WTC11 (cell line): ENCODE measurements around the gene LIPH. TPM values are rescaled to one million over a fixed set of nuclear protein-coding genes. Genes with fewer than 3 reads are reported as not detected.

Experiments used
- ATAC-seq: fragments of 200-7000 bp; cut with Tn5 transposase; 2 replicates; pipeline ENCODE4 v1.10.0; 2021; ENCODE audit warnings: mild to moderate bottlenecking, moderate library complexity
- CTCF ChIA-PET: fragments of 300-600 bp; sonication (Branson Sonifier 250); formaldehyde crosslinking; loops from one replicate; lab custom pipeline; 2021; ENCODE audit warnings: antibody characterized with exemption; lab: Charles Lee
- POLR2A ChIA-PET: fragments of 350-600 bp; sonication (Branson Sonifier 250); formaldehyde crosslinking; loops from one replicate; lab custom pipeline; 2021; ENCODE audit warnings: antibody characterized with exemption; lab: Charles Lee
- DNase-seq: peaks from one replicate; pipeline ENCODE4 v3.0.0; 2021; ENCODE audit warnings: low spot score
- H3K27ac Mint-ChIP-seq: 2 replicates; pipeline ENCODE4 v1.8.0; 2021; ENCODE audit warnings: mixed read lengths
- H3K27me3 Mint-ChIP-seq: 2 replicates; pipeline ENCODE4 v1.8.0; 2021; ENCODE audit warnings: low read depth, mild to moderate bottlenecking, moderate library complexity, mixed read lengths
- H3K36me3 Mint-ChIP-seq: 2 replicates; pipeline ENCODE4 v1.8.0; 2021; ENCODE audit warnings: mixed read lengths
- H3K4me1 Mint-ChIP-seq: 2 replicates; pipeline ENCODE4 v1.8.0; 2022; ENCODE audit warnings: mixed read lengths
- H3K4me3 Mint-ChIP-seq: 2 replicates; pipeline ENCODE4 v1.8.0; 2021; ENCODE audit warnings: mild to moderate bottlenecking, moderate library complexity, mixed read lengths
- H3K9me3 Mint-ChIP-seq: 2 replicates; pipeline ENCODE4 v1.8.0; 2021; ENCODE audit warnings: mixed read lengths
- CREM ChIP-seq: sonication (generic); formaldehyde crosslinking; IDR thresholded peaks from 2 replicates; pipeline ENCODE4 v1.8.1; 2022; ENCODE audit warnings: mild to moderate bottlenecking, missing genetic modification reagents, moderate library complexity
- ELF4 ChIP-seq: sonication (generic); formaldehyde crosslinking; IDR thresholded peaks from 2 replicates; pipeline ENCODE4 v1.8.1; 2022; ENCODE audit warnings: low read depth, mild to moderate bottlenecking, moderate library complexity, missing genetic modification reagents
- EMX1 ChIP-seq: fragments of 250-450 bp; sonication (Bioruptor Pico); IDR thresholded peaks from 2 replicates; pipeline ENCODE4 v1.8.0; 2021; ENCODE audit warnings: mild to moderate bottlenecking
- FOXK1 ChIP-seq: sonication (generic); formaldehyde crosslinking; IDR thresholded peaks from 2 replicates; pipeline ENCODE4 v1.8.0; 2022; ENCODE audit warnings: mild to moderate bottlenecking, moderate library complexity, missing genetic modification reagents
- FOXP1 ChIP-seq: sonication (generic); formaldehyde crosslinking; IDR thresholded peaks from 2 replicates; pipeline ENCODE4 v1.8.0; 2022; ENCODE audit warnings: missing genetic modification reagents, mild to moderate bottlenecking, moderate library complexity, borderline replicate concordance
- GTF2I ChIP-seq: fragments of 250-450 bp; sonication (Bioruptor Pico); conservative IDR thresholded peaks from 2 replicates; pipeline ENCODE4 v1.4.0; 2021; ENCODE audit warnings: mild to moderate bottlenecking
- IRF2 ChIP-seq: sonication (generic); formaldehyde crosslinking; IDR thresholded peaks from 2 replicates; pipeline ENCODE4 v1.8.0; 2022; ENCODE audit warnings: low read depth, missing genetic modification reagents, borderline replicate concordance
- JUN ChIP-seq: sonication (generic); formaldehyde crosslinking; IDR thresholded peaks from 2 replicates; pipeline ENCODE4 v1.8.0; 2023; ENCODE audit warnings: mild to moderate bottlenecking, missing genetic modification reagents
- NFYB ChIP-seq: sonication (generic); formaldehyde crosslinking; conservative IDR thresholded peaks from 2 replicates; pipeline ENCODE4 v1.8.0; 2022; ENCODE audit warnings: low read depth, missing genetic modification reagents
- PRRX2 ChIP-seq: fragments of 250-450 bp; sonication (Bioruptor Pico); IDR thresholded peaks from 2 replicates; pipeline ENCODE4 v1.8.0; 2021; ENCODE audit warnings: mild to moderate bottlenecking
- SP1 ChIP-seq: sonication (generic); formaldehyde crosslinking; conservative IDR thresholded peaks from 2 replicates; pipeline ENCODE4 v1.8.1; 2022; ENCODE audit warnings: missing genetic modification reagents
- ZBTB21 ChIP-seq: sonication (generic); formaldehyde crosslinking; IDR thresholded peaks from 2 replicates; pipeline ENCODE4 v1.8.1; 2023; ENCODE audit warnings: mild to moderate bottlenecking, missing genetic modification reagents, borderline replicate concordance
- ZNF121 ChIP-seq: sonication (generic); formaldehyde crosslinking; IDR thresholded peaks from 2 replicates; pipeline ENCODE4 v1.8.0; 2023; ENCODE audit warnings: missing genetic modification reagents
- ZNF219 ChIP-seq: sonication (generic); formaldehyde crosslinking; IDR thresholded peaks from 2 replicates; pipeline ENCODE4 v1.8.0; 2023; ENCODE audit warnings: missing genetic modification reagents, mild to moderate bottlenecking, borderline replicate concordance
- ZNF317 ChIP-seq: sonication (generic); formaldehyde crosslinking; IDR thresholded peaks from 2 replicates; pipeline ENCODE4 v1.8.1; 2023; ENCODE audit warnings: low read depth, mild to moderate bottlenecking, moderate library complexity, missing genetic modification reagents, borderline replicate concordance
- ZNF416 ChIP-seq: fragments of 250-450 bp; sonication (Bioruptor Pico); IDR thresholded peaks from 2 replicates; pipeline ENCODE4 v1.9.0; 2021; ENCODE audit warnings: mild to moderate bottlenecking, inconsistent platforms
- ZNF671 ChIP-seq: fragments of 250-450 bp; sonication (Bioruptor Pico); IDR thresholded peaks from 2 replicates; pipeline ENCODE4 v1.8.0; 2021; ENCODE audit warnings: mild to moderate bottlenecking
- total RNA-seq: library from RNA; stranded (reverse); gene quantifications from 3 replicates; pipeline ENCODE4 v1.2.3, GENCODE V29; 2021
- TF ChIP-seq, protein P1 (sequence below): fragments of 250-450 bp; sonication (Bioruptor Pico); IDR thresholded peaks from 2 replicates; pipeline ENCODE4 v1.8.0; 2021; ENCODE audit warnings: mild to moderate bottlenecking
- TF ChIP-seq, protein P2 (sequence below): sonication (generic); formaldehyde crosslinking; IDR thresholded peaks from 2 replicates; pipeline ENCODE4 v1.8.0; 2022; ENCODE audit warnings: mild to moderate bottlenecking, missing genetic modification reagents
- TF ChIP-seq, protein P3 (sequence below): sonication (generic); formaldehyde crosslinking; IDR thresholded peaks from 2 replicates; pipeline ENCODE4 v1.8.0; 2022; ENCODE audit warnings: mild to moderate bottlenecking, missing genetic modification reagents
- TF ChIP-seq, protein P4 (sequence below): sonication (generic); formaldehyde crosslinking; IDR thresholded peaks from 2 replicates; pipeline ENCODE4 v1.8.0; 2023; ENCODE audit warnings: mild to moderate bottlenecking, missing genetic modification reagents
- TF ChIP-seq, protein P5 (sequence below): fragments of 200-600 bp; IDR thresholded peaks from 2 replicates; pipeline ENCODE4 v1.8.0; 2022; ENCODE audit warnings: antibody characterized with exemption
- TF ChIP-seq, protein P6 (sequence below): sonication (generic); formaldehyde crosslinking; IDR thresholded peaks from 2 replicates; pipeline ENCODE4 v1.8.1; 2022; ENCODE audit warnings: low read depth, mild to moderate bottlenecking, moderate library complexity, missing genetic modification reagents, borderline replicate concordance

The LIPH gene
- total RNA-seq, 1 experiment from 2014 or later, result 0.07 TPM

DNA sequence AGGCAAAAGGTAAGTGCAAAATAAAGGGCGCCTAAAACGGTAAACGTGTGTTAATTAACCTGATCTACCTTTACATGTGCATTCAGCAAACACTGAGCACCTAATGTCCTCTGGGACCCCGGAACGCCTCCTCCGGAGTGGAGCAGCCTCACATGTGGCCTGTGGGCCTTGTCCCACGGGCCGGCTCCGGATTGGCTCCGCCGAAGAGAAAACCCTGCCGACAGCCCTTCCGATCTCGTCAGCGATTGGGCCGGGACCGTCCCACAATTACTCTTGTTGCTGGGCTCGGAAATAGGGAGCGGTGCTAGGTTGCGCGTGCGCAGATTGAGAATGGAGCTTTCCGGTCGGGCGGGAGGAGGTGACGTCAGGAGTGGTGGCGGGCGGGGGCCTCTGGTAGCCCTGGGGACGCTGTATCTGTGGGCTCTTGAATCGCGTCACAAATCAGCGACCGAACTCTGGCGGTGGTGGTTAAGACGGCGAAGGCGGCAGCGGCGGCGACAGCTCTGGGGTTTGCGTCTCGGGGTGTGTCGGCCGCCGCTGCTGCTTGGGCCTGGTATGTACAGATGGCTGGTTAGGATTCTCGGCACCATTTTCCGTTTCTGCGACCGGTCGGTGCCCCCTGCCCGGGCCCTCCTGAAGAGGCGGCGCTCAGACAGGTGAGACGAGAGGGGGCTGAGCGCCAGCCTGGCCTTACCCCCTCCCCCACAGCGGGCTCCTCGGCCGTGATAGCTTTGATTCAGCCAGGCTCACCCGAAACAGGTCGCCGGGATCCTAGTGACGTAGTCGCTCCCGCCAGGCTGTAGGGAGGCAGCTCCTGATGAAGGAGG is 33.7 kb upstream of the LIPH start, which contains the start of gene SENP2:
Gene SENP2 (plus strand): TSS at position 437 of the 827 bp plus-strand sequence. CDS start 119 bp downstream, at position 556.
- no peaks in the 10 kb centered on the region; the same call in 1 of the 2 replicates for H3K27me3 Mint-ChIP-seq
- H3K36me3 Mint-ChIP-seq, result peaks cover 2% of the 10 kb centered on the region; the same call in 1 of the 2 replicates
- H3K9me3 Mint-ChIP-seq, result no peaks in the 10 kb centered on the region
- peak; percentile 87 for ATAC-seq
- peak; percentile 58; the same call in 1 of the 2 replicates for TF ChIP-seq FOXP1 (CRISPR knock-in tag)
- TF ChIP-seq ZNF219 (CRISPR knock-in tag), result no peak
- TF ChIP-seq ZNF121 (CRISPR knock-in tag), result no peak
- TF ChIP-seq ELF4, result no peak
- 0 out of 2 replicates have a peak, but pooled peaks have one; percentile 29 for TF ChIP-seq PRRX2 (CRISPR knock-in tag)
- TF ChIP-seq EMX1, result no peak
- TF ChIP-seq, protein P1, sequence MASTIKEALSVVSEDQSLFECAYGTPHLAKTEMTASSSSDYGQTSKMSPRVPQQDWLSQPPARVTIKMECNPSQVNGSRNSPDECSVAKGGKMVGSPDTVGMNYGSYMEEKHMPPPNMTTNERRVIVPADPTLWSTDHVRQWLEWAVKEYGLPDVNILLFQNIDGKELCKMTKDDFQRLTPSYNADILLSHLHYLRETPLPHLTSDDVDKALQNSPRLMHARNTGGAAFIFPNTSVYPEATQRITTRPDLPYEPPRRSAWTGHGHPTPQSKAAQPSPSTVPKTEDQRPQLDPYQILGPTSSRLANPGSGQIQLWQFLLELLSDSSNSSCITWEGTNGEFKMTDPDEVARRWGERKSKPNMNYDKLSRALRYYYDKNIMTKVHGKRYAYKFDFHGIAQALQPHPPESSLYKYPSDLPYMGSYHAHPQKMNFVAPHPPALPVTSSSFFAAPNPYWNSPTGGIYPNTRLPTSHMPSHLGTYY (CRISPR knock-in tag), result peak; percentile 79; the same call in 1 of the 2 replicates
- TF ChIP-seq ZNF416 (CRISPR knock-in tag), result peak; percentile 35; the same call in 1 of the 2 replicates
- peak; percentile 89 for TF ChIP-seq FOXK1
- TF ChIP-seq, protein P2, sequence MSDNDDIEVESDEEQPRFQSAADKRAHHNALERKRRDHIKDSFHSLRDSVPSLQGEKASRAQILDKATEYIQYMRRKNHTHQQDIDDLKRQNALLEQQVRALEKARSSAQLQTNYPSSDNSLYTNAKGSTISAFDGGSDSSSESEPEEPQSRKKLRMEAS, result peak; percentile 66
- TF ChIP-seq, protein P3, sequence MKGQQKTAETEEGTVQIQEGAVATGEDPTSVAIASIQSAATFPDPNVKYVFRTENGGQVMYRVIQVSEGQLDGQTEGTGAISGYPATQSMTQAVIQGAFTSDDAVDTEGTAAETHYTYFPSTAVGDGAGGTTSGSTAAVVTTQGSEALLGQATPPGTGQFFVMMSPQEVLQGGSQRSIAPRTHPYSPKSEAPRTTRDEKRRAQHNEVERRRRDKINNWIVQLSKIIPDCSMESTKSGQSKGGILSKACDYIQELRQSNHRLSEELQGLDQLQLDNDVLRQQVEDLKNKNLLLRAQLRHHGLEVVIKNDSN (CRISPR knock-in tag), result peak; percentile 11; the same call in 1 of the 2 replicates
- peak; percentile 95 for TF ChIP-seq CREM (CRISPR knock-in tag)
- TF ChIP-seq SP1 (CRISPR knock-in tag), result peak; percentile 50; the same call in 1 of the 2 replicates
- TF ChIP-seq NFYB (CRISPR knock-in tag), result peak; percentile 51; the same call in 1 of the 2 replicates
- no peak for TF ChIP-seq ZNF317 (CRISPR knock-in tag)
- TF ChIP-seq, all 79 proteins: peak for 10
- DNase-seq, result peak; percentile 99
- CTCF ChIA-PET, result interaction anchor here (0.8 to 2.7 kb wide), 10 partner anchors 11 to 691 kb away, joined by 3 to 21 read pairs (median 5); partner anchors contain the start of gene TMEM41A
- peak within 1 kb of the TSS; percentile 89 for H3K4me3 Mint-ChIP-seq
- peak within 1 kb of the TSS; percentile 99 for H3K27ac Mint-ChIP-seq
- H3K4me1 Mint-ChIP-seq, result peaks cover 37% of the 10 kb centered on the region
- POLR2A ChIA-PET, result interaction anchor here (0.8 to 1.5 kb wide), 8 partner anchors 9 to 984 kb away, joined by 3 to 7 read pairs (median 4); partner anchors contain the start of genes DNAJB11 and TRA2B

DNA sequence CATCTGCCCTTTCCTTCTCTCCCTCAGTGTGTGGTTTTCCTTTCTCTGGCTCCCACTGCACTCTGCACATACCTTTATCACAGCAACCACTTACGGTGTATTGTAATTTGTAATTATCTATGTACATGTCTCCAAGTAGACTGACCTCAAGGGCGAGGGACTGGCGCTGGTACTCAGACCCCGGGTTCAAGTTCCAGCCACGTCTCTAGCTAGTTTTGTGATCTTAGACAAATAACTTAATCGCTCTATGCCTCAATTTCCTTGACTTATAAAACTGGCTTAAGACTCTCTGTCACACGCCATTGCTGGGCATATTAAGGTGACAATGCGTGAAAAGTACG is 33.1 kb upstream of the LIPH start:
- POLR2A ChIA-PET, result interaction anchor here (1.0 to 1.5 kb wide), 6 partner anchors 10 to 985 kb away, joined by 3 to 7 read pairs (median 4); partner anchors contain the start of genes DNAJB11 and TRA2B
- ATAC-seq (no peak), DNase-seq (no peak)
- Mint-ChIP-seq H3K4me1 (peaks cover 43% of the 10 kb centered on the region), H3K4me3 (peak overlapping the region; percentile 89), H3K36me3 (no peaks in the 10 kb centered on the region), H3K27ac (peak overlapping the region; percentile 99), H3K9me3 (no peaks in the 10 kb centered on the region), H3K27me3 (no peaks in the 10 kb centered on the region; the same call in 1 of the 2 replicates)
- CTCF ChIA-PET, result interaction anchor here (0.5 to 2.7 kb wide), 8 partner anchors 10 to 432 kb away, joined by 3 to 21 read pairs (median 8); no protein-coding TSS in a partner anchor
- TF ChIP-seq ZBTB21 (no peak), GTF2I (CRISPR knock-in tag) (no peak), ZNF671 (no peak), JUN (CRISPR knock-in tag) (no peak), IRF2 (CRISPR knock-in tag) (no peak)
- TF ChIP-seq, protein P4, sequence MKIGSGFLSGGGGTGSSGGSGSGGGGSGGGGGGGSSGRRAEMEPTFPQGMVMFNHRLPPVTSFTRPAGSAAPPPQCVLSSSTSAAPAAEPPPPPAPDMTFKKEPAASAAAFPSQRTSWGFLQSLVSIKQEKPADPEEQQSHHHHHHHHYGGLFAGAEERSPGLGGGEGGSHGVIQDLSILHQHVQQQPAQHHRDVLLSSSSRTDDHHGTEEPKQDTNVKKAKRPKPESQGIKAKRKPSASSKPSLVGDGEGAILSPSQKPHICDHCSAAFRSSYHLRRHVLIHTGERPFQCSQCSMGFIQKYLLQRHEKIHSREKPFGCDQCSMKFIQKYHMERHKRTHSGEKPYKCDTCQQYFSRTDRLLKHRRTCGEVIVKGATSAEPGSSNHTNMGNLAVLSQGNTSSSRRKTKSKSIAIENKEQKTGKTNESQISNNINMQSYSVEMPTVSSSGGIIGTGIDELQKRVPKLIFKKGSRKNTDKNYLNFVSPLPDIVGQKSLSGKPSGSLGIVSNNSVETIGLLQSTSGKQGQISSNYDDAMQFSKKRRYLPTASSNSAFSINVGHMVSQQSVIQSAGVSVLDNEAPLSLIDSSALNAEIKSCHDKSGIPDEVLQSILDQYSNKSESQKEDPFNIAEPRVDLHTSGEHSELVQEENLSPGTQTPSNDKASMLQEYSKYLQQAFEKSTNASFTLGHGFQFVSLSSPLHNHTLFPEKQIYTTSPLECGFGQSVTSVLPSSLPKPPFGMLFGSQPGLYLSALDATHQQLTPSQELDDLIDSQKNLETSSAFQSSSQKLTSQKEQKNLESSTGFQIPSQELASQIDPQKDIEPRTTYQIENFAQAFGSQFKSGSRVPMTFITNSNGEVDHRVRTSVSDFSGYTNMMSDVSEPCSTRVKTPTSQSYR (CRISPR knock-in tag), result no peak
- TF ChIP-seq, protein P5, sequence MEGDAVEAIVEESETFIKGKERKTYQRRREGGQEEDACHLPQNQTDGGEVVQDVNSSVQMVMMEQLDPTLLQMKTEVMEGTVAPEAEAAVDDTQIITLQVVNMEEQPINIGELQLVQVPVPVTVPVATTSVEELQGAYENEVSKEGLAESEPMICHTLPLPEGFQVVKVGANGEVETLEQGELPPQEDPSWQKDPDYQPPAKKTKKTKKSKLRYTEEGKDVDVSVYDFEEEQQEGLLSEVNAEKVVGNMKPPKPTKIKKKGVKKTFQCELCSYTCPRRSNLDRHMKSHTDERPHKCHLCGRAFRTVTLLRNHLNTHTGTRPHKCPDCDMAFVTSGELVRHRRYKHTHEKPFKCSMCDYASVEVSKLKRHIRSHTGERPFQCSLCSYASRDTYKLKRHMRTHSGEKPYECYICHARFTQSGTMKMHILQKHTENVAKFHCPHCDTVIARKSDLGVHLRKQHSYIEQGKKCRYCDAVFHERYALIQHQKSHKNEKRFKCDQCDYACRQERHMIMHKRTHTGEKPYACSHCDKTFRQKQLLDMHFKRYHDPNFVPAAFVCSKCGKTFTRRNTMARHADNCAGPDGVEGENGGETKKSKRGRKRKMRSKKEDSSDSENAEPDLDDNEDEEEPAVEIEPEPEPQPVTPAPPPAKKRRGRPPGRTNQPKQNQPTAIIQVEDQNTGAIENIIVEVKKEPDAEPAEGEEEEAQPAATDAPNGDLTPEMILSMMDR, result no peak
- TF ChIP-seq, protein P6, sequence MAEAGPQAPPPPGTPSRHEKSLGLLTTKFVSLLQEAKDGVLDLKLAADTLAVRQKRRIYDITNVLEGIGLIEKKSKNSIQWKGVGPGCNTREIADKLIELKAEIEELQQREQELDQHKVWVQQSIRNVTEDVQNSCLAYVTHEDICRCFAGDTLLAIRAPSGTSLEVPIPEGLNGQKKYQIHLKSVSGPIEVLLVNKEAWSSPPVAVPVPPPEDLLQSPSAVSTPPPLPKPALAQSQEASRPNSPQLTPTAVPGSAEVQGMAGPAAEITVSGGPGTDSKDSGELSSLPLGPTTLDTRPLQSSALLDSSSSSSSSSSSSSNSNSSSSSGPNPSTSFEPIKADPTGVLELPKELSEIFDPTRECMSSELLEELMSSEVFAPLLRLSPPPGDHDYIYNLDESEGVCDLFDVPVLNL (CRISPR knock-in tag), result no peak
